HT-29 (cell line): ENCODE data around the gene MTNR1B. TPM values are rescaled to one million over a fixed set of nuclear protein-coding genes. Genes with fewer than 3 reads are reported as not detected.
A peak's percentile ranks its signal among the peaks of the same experiment; 100 is the strongest.

Experiments used
- DNase-seq: peaks from one replicate; pipeline ENCODE4 v3.0.0-alpha.2; 2015; ENCODE audit warnings: low spot score
- total RNA-seq: library from RNA; depleted of rRNA; stranded (reverse); fragments of >200 nt; shearing (Covaris generic); gene quantifications from 2 replicates; pipeline ENCODE4 v1.2.3, GENCODE V29; 2014; rRNA removed

Gene MTNR1B
- not detected in 2 replicates for total RNA-seq

GRCh38 chr11:92969634-92970347 is at the start of gene MTNR1B:
MTNR1B (plus strand) TSS chr11:92969651; CDS start chr11:92969726, 75 bp downstream.
- DNase-seq, result no peak

- DNase-seq, result no peak
Observed at GRCh38 chr11:92920331-92920730, 49.1 kb upstream of the MTNR1B start.

DNA sequence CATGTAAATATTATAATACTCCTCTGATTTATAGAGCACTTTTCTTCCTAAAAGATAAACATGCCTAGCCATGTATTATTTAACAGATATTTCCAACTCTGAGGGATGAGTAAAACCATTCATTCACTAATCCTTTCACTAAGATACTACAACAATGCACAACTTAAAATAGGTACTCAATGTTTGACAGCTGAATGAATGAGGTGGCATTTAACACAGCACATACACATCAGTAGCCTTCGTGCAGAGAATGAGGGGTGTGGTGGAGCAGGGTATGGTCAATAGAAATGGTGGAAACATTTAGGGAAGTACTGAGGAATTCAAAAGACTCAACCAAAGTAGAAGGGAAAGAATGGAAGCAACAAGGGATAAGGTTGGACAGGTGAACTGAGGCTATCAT is 46.7 kb upstream of the MTNR1B start:
- DNase-seq, result no peak

DNA sequence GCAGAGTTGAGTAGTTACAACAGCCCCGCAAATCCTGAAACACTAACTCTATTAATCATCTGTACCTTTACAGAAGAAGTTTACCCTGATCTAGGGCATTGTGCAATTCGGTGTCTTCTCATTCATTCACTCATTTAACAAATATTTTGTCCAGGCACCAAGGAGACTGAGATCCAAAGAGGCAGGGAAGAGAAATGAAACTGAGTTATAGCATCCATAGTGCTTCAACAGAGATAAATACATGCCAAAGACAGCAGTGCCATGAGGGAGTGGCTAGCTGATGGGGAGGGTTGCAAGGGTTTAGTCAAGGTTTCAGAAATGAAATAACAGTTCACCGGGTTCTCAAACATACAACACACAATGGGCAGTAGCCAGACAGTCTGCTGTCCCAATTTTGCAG is 40.2 kb upstream of the MTNR1B start:
- no peak for DNase-seq

DNA sequence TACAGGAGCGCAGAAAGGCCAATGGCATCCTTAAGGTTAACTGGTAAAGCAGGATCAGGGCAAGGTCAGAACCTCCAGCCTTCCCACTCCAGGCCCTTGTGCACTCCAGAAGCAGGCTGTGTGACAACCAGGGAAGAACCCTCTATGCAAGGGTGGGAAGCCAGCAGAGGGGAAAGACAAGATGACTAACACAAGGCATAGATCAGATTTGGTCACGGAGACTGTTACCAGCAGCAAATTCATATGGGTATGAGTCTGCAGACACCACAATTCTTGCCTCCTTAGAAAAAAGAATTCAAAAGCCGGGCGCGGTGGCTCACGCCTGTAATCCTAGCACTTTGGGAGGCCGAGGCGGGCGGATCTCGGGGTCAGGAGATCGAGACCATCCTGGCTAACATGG is 39.8 kb upstream of the MTNR1B start:
- DNase-seq, result no peak

- no peak for DNase-seq
Observed at GRCh38 chr11:92931746-92932422, 37.6 kb upstream of the MTNR1B start.

DNA sequence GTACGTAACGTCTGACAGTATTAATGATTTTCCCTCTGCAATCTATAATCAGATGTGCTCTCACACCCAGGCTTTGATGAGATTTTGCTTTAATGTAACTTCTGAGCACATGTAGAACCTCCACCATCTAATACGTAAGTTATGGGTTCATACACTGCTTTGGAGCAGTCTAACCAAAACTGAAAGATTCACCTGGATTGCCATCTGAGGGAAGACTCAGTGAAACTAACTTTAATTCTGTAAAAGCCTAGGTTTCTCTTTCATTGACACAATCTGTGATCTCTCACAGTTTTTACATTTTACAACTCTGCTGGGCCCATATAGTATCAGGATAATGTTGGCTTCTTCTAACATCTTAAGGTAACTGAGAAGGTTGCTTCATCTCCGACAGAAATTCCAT is 30.1 kb upstream of the MTNR1B start:
- DNase-seq, result no peak

- peak; percentile 55 for DNase-seq
Observed at GRCh38 chr11:92941676-92942571, 27.5 kb upstream of the MTNR1B start.

DNA sequence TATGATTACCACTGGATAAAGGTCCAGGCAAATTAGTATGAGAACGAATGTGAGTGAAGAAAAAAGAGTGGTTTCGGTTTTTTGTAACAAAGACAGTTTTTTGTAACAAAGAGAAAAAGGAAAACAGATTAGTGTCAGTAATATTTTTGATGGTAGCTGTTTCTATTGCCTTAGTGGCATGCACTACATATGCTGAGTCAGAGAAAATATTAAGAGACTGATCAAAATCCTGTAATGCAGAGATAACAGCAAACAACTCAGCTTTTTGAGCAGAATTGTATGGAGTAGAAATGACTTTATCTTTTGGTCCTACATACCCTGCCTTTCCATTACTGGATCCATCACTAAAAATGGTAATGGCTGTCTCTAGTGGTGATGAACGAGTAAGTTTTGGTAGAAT is 22.7 kb upstream of the MTNR1B start:
- DNase-seq, result no peak

- DNase-seq, result peak; percentile 88
Observed at GRCh38 chr11:92948116-92948515, 21.3 kb upstream of the MTNR1B start.

DNA sequence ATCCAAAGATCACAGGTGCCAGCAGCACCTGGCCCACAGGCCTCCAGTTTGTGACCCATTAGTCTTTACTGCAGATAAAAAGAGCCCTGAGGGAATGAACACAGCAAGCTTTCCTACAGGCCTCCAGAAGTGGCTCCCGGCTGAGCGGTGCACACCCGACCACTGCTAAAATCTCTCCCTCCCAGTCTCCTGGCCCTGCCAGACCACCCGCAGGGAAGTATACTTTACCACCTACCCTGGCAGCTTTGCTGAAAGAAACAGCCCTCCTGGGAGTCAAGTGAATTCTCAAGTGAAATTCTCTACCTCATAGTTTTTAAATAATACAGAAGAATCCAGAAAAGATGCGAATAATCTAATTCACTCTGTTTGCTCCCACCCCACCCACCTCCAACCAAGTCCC is 15.4 kb upstream of the MTNR1B start:
- no peak for DNase-seq

GRCh38 chr11:92955860-92956259 is 13.6 kb upstream of the MTNR1B start:
- DNase-seq, result no peak

DNA sequence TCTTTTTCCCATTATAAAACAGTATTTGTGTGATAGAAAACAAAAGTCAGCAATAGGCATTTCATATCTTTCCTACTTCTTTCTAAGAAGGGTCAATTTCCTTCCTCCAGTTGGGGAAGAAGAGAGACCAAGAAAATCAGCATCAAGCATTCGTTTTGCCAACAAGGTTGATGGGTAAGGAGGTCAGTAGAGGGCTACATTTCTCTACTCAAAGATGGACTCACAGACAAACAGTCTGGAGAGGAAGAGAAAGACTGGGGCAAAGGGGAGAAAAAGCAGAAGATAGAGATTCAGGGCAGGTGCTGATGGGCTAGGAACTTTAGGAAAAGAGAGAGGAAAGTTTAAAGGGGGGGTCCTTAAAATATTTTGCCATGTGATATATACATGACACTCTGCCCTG is 8.6 kb upstream of the MTNR1B start:
- DNase-seq, result no peak

- no peak for DNase-seq
Observed at GRCh38 chr11:92962446-92962845, 7.0 kb upstream of the MTNR1B start.

DNA sequence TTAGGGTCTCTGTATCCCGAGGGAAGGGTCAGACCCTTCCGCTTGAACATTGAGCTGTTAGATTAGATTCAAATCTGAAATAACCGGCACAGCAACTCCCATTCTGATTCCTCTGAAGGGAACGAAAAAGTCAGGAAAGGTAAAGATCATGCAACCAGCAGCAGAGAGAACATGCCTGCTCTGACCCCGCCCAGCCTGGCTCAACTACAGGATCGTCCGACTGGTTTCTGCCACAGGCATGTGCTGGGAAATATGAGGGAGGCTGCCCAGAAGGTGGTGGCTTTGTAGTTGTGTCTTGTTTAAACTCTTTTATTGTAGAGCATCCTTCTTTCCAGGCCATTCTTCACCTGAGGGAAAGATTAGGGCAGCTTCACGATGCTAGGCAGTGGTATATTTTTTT is 5.0 kb upstream of the MTNR1B start:
- DNase-seq, result peak; percentile 56

DNA sequence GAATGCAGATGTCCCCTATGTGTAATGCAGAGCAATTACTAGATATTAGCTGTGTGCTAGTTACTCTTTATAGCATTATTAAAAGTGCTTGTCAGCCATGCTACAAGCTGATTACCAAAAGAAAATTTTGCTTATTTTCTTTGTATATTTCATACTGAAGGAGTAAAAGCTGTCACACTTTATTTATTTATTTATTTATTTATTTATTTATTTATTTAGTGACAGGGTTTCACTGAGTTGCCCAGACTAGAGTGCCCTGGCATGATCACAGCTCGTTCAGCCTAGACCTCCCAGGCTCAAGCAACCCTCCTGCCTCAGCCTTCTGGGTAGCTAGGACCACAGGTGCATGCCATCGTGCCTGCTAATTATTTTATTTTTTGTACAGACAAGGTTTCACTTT is 4.3 kb upstream of the MTNR1B start:
- DNase-seq, result no peak

DNA sequence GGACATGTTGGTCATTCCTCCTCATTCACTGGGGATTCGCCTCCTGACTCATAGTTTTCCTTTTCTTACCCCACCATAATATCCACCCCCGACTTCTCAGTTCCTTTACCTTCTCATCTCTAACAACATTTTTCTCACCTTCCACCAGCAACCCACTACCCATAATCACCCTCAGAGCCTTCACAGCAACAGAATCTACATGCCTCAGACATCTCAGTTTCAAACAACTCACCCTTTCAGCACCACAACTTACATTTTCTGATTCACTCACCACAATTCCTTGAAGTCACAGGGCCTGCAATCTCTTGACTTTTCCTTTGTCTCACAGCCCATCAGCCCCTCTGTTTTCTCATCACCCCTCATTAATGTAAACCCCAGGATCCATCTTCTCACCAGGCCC is 2.3 kb upstream of the MTNR1B start:
- DNase-seq, result no peak

DNA sequence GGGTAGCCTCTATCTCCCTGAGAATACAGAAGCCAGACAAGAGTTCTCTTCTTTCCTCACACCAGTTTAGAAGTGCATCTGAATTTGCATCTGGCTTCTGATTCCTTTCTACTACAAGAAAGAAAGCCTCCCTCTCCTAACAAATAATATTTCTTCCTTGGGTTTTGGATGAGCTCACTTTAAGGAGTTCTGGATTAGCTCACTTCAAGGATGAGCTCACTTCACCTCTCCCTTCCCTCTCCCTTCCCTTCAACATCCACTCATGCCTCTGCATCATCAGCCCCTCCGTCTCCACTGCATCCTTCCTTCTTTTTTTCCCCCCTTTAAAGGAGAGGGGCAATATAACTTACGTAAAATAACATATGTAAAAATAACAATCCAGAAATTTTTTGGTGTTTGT is 1.6 kb upstream of the MTNR1B start:
- no peak for DNase-seq

- no peak for DNase-seq
Observed at GRCh38 chr11:92969293-92969633, 188 bp upstream of the MTNR1B start.

DNA sequence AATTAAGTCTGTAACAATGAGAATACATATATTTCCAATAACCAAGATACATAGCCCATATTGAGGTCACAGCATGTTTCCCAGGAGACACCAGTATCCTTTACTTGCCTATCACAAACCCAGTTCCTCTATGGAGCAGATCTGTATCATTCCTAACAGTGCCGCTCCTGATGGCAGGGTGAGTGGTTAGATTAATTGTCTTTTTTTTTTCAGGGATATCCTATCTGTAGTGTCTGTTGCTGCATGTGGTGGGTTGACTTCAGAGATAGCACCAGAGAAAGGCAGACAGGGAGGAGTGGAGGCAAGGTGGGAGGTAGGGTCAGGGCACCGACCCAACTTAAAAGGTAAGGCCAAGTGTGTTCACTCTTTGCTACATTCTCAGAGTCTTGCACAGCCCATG is 2.8 kb downstream of the MTNR1B start:
- DNase-seq, result no peak

- no peak for DNase-seq
Observed at GRCh38 chr11:92975285-92975684, 5.8 kb downstream of the MTNR1B start.

DNA sequence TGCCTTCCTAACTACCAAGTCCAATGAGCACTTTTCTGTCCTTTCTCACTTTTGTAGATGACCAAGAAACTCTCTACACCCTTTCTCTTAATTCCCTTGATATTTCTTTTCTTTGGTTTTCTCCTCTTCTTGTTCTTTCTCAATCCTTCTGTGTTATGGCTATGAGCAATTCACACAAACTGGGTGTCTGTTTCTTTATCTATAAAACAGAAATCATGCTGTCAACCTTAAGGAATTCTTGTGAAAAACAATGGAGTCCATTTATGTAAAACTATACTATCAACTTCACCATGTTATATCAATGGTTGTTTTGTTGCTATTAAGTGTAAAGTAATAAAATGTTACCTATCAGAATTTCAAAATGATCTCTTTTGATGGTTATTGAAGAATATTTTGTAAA is 7.2 kb downstream of the MTNR1B start:
- DNase-seq, result no peak

DNA sequence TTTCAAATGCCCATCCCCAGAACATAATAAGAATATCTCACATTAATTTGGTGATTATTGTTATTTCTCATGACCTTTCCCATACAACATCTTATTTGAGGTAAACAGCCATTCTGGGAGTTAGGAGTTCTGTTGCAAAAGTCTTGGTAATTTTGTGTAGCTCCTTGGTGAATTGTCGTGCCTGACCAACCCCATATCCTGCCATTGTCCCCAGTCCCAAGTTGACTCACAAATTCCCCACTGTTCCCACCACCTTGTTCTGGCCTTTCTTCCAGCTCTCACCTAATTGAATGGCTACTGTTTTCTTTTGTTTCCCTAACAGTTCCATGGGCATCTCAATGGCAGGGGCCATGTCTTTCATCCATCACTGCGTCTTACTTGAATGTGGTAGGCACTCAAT is 8.0 kb downstream of the MTNR1B start:
- no peak for DNase-seq
